KG1 (cell line): Measurements from ENCODE around the gene NFIC.
A peak's percentile ranks its signal among the peaks of the same experiment; 100 is the strongest.
"Not testable (repeated sequence)": the region's sequence is repeated elsewhere in the genome, so short reads cannot be mapped to it uniquely, and the experiment has no call there.

ENCODE experiments used
- DNase-seq: peaks from one replicate; lab custom pipeline; 2025; lab: John Stamatoyannopoulos, UW

Gene NFIC

GRCh38 chr19:3365836-3366752 is at the start of gene NFIC:
NFIC (plus strand) TSS chr19:3366583; CDS start chr19:3366637, 54 bp downstream.
- DNase-seq = peak; percentile 44

- no peak for DNase-seq
Measured at GRCh38 chr19:3316659-3317207, 49.6 kb upstream of the NFIC start.

- DNase-seq = no peak
Measured at GRCh38 chr19:3319643-3320353, 46.6 kb upstream of the NFIC start.

GRCh38 chr19:3320354-3320670 is 46.1 kb upstream of the NFIC start:
- no peak for DNase-seq

- no peak for DNase-seq
Measured at GRCh38 chr19:3320853-3321252, 45.5 kb upstream of the NFIC start.

- DNase-seq = no peak
Measured at GRCh38 chr19:3321696-3322095, 44.7 kb upstream of the NFIC start.

GRCh38 chr19:3322199-3322978 is 44.0 kb upstream of the NFIC start:
- no peak for DNase-seq

- DNase-seq = no peak
Measured at GRCh38 chr19:3323026-3323425, 43.4 kb upstream of the NFIC start.

- no peak for DNase-seq
Measured at GRCh38 chr19:3323658-3324057, 42.7 kb upstream of the NFIC start.

- peak; percentile 26 for DNase-seq
Measured at GRCh38 chr19:3324405-3324856, 42.0 kb upstream of the NFIC start.

- DNase-seq = no peak
Measured at GRCh38 chr19:3325451-3325850, 40.9 kb upstream of the NFIC start.

GRCh38 chr19:3328743-3329142 is 37.6 kb upstream of the NFIC start:
- no peak for DNase-seq

GRCh38 chr19:3330047-3330446 is 36.3 kb upstream of the NFIC start:
- no peak for DNase-seq

GRCh38 chr19:3332232-3332631 is 34.2 kb upstream of the NFIC start:
- not testable (repeated sequence) for DNase-seq

GRCh38 chr19:3333020-3333583 is 33.3 kb upstream of the NFIC start:
- DNase-seq = no peak

- no peak for DNase-seq
Measured at GRCh38 chr19:3333662-3334061, 32.7 kb upstream of the NFIC start.

- DNase-seq = not testable (repeated sequence)
Measured at GRCh38 chr19:3334749-3335430, 31.5 kb upstream of the NFIC start.

GRCh38 chr19:3335431-3336350 is 30.7 kb upstream of the NFIC start:
- no peak for DNase-seq

GRCh38 chr19:3336351-3336679 is 30.1 kb upstream of the NFIC start:
- DNase-seq = no peak
